GM21529 (cell line): Measurements from ENCODE around the gene ZNF316.

ENCODE experiments used
- ATAC-seq: cut with Tn5 transposase; IDR thresholded peaks from one replicate; pipeline ENCODE4 v1.9.1; 2021; ENCODE audit not compliant: unreplicated experiment

The ZNF316 gene

DNA sequence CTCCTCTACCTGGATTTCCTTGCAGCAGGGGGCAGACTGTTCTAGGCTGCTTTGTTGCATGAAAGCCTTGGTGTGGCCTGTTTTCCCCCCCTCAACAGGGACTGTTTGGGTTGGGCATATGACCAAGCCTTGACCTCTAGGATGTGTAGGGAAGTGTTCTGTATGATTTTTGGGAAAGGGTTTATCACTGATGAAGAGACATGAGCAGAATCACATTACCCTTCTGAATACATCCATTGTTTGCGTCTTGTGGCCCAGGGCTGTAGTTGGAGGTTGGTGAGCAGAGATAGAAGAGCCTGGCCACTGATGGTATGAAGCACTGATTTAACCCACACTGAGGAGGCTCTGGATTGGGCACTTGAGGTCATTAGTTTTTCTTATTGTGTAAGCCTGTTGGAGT, 43.0 kb downstream of the ZNF316 start:
- ATAC-seq, result no peak

DNA sequence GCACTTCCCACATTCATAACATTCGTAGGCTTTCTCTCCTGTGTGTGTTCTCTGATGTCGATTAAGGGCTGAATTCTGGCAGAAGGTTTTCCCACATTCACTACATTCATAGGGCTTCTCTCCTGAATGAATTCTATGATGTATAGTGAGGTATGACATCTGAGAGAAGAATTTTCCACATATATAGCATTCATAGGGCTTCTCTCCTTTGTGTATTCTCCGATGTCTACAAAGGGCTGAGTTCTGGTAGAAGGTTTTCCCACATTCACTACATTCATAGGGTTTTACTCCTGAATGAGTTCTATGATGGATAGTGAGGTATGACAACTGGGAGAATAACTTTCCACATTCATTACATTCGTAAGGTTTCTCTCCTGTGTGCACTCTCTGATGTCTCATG, 54.0 kb downstream of the ZNF316 start:
- no peak for ATAC-seq

DNA sequence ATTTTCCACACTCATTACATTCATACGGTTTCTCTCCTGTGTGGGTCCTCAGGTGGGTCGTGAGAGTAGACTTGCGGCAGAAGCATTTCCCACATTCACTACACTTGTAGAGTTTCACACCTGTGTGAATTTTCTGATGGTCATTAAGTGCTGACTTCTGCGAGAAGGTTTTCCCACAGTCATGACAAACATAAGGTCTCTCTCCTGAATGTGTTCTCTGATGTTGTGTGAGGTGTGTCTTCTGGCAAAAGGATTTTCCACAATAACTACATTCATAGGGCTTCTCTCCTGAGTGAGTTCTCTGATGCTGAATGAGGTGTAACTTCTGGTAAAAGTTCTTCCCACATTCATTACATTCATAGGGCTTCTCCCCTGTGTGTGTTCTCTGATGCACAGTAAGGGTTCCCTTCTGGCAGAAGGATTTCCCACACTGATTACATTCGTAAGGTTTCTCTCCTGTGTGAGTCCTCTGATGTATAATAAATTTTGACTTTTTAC, 54.5 kb downstream of the ZNF316 start:
- no peak for ATAC-seq

DNA sequence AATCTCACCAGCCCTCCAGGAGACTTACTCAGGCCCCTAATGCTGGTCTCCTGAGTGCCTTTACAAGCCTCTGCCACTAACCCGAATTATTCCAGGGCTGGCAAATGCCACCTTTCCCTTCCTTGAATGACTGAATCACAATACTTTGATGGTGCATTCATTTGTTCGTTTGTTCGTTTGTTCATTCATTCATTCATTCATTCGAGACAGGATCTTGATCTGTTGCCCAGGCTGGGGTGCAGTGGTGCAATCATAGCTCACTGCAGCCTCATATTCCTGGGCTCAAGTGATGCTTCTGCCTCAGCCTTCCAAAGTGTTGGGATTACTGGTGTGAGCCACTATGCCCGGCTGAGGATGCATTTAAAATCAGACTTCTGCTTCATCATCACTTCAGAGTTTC, 63.7 kb downstream of the ZNF316 start:
- no peak for ATAC-seq

DNA sequence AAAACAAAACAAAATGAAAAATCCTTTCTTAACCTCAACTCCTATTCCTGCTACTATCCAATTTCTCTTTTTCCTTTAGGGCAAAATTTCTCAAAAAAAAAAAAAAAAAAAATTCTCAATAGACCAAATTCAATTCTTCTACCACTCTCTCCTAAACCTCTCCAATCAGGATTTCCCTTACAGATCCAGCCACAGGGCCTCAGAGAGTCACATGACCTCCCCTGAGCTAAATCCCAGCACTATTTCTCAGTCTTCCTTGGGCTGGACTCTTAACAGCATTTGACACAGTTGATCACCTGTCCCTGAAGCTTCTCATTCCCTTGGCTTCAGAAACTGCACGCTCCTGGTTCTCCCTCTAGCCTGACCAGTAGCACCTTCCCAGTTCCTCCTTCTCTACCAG, 64.7 kb downstream of the ZNF316 start:
- no peak for ATAC-seq
